WTC11 (cell line): ENCODE results near the gene AURKAIP1. TPM values are rescaled to one million over a fixed set of nuclear protein-coding genes. Genes with fewer than 3 reads are reported as not detected.

Experiments used
- ATAC-seq: fragments of 200-7000 bp; cut with Tn5 transposase; 2 replicates; pipeline ENCODE4 v1.10.0; 2021; ENCODE audit warnings: mild to moderate bottlenecking, moderate library complexity
- CTCF ChIA-PET: fragments of 300-600 bp; sonication (Branson Sonifier 250); formaldehyde crosslinking; loops from one replicate; lab custom pipeline; 2021; ENCODE audit warnings: antibody characterized with exemption; lab: Charles Lee
- POLR2A ChIA-PET: fragments of 350-600 bp; sonication (Branson Sonifier 250); formaldehyde crosslinking; loops from one replicate; lab custom pipeline; 2021; ENCODE audit warnings: antibody characterized with exemption; lab: Charles Lee
- DNase-seq: peaks from one replicate; pipeline ENCODE4 v3.0.0; 2021; ENCODE audit warnings: low spot score
- H3K27ac Mint-ChIP-seq: 2 replicates; pipeline ENCODE4 v1.8.0; 2021; ENCODE audit warnings: mixed read lengths
- H3K27me3 Mint-ChIP-seq: 2 replicates; pipeline ENCODE4 v1.8.0; 2021; ENCODE audit warnings: low read depth, mild to moderate bottlenecking, moderate library complexity, mixed read lengths
- H3K36me3 Mint-ChIP-seq: 2 replicates; pipeline ENCODE4 v1.8.0; 2021; ENCODE audit warnings: mixed read lengths
- H3K4me1 Mint-ChIP-seq: 2 replicates; pipeline ENCODE4 v1.8.0; 2022; ENCODE audit warnings: mixed read lengths
- H3K4me3 Mint-ChIP-seq: 2 replicates; pipeline ENCODE4 v1.8.0; 2021; ENCODE audit warnings: mild to moderate bottlenecking, moderate library complexity, mixed read lengths
- H3K9me3 Mint-ChIP-seq: 2 replicates; pipeline ENCODE4 v1.8.0; 2021; ENCODE audit warnings: mixed read lengths
- CREB1 ChIP-seq: sonication (generic); formaldehyde crosslinking; IDR thresholded peaks from 2 replicates; pipeline ENCODE4 v1.8.0; 2023; ENCODE audit warnings: mild to moderate bottlenecking, missing genetic modification reagents
- ELF4 ChIP-seq: sonication (generic); formaldehyde crosslinking; IDR thresholded peaks from 2 replicates; pipeline ENCODE4 v1.8.1; 2022; ENCODE audit warnings: low read depth, mild to moderate bottlenecking, moderate library complexity, missing genetic modification reagents
- HMGA2 ChIP-seq: fragments of 250-450 bp; sonication (Bioruptor Pico); IDR thresholded peaks from 2 replicates; pipeline ENCODE4 v1.4.0; 2021; ENCODE audit warnings: mild to moderate bottlenecking, moderate library complexity
- JUN ChIP-seq: sonication (generic); formaldehyde crosslinking; IDR thresholded peaks from 2 replicates; pipeline ENCODE4 v1.8.0; 2023; ENCODE audit warnings: mild to moderate bottlenecking, missing genetic modification reagents
- NFE2L1 ChIP-seq: sonication (generic); formaldehyde crosslinking; IDR thresholded peaks from 2 replicates; pipeline ENCODE4 v1.8.1; 2023; ENCODE audit warnings: missing genetic modification reagents
- SMAD3 ChIP-seq: sonication (generic); formaldehyde crosslinking; IDR thresholded peaks from 2 replicates; pipeline ENCODE4 v1.8.0; 2022; ENCODE audit warnings: missing genetic modification reagents, mild to moderate bottlenecking, borderline replicate concordance
- total RNA-seq: library from RNA; stranded (reverse); gene quantifications from 3 replicates; pipeline ENCODE4 v1.2.3, GENCODE V29; 2021
- TF ChIP-seq, protein P1 (sequence below): sonication (generic); formaldehyde crosslinking; IDR thresholded peaks from 2 replicates; pipeline ENCODE4 v1.8.0; 2023; ENCODE audit warnings: missing genetic modification reagents, mild to moderate bottlenecking, borderline replicate concordance
- TF ChIP-seq, protein P2 (sequence below): sonication (generic); formaldehyde crosslinking; IDR thresholded peaks from 2 replicates; pipeline ENCODE4 v1.8.1; 2022; ENCODE audit warnings: low read depth, missing genetic modification reagents, borderline replicate concordance
- TF ChIP-seq, protein P3 (sequence below): fragments of 250-450 bp; sonication (Bioruptor Pico); IDR thresholded peaks from 2 replicates; pipeline ENCODE4 v1.9.0; 2021; ENCODE audit warnings: mild to moderate bottlenecking, borderline replicate concordance
- TF ChIP-seq, protein P4 (sequence below): fragments of 250-450 bp; sonication (Bioruptor Pico); IDR thresholded peaks from 2 replicates; pipeline ENCODE4 v1.9.0; 2021; ENCODE audit warnings: mild to moderate bottlenecking
- TF ChIP-seq, protein P5 (sequence below): sonication (generic); formaldehyde crosslinking; IDR thresholded peaks from 2 replicates; pipeline ENCODE4 v1.8.1; 2022; ENCODE audit warnings: low read depth, mild to moderate bottlenecking, moderate library complexity, missing genetic modification reagents, borderline replicate concordance

The AURKAIP1 gene
- total RNA-seq, 1 experiment from 2014 or later = 268 TPM

DNA sequence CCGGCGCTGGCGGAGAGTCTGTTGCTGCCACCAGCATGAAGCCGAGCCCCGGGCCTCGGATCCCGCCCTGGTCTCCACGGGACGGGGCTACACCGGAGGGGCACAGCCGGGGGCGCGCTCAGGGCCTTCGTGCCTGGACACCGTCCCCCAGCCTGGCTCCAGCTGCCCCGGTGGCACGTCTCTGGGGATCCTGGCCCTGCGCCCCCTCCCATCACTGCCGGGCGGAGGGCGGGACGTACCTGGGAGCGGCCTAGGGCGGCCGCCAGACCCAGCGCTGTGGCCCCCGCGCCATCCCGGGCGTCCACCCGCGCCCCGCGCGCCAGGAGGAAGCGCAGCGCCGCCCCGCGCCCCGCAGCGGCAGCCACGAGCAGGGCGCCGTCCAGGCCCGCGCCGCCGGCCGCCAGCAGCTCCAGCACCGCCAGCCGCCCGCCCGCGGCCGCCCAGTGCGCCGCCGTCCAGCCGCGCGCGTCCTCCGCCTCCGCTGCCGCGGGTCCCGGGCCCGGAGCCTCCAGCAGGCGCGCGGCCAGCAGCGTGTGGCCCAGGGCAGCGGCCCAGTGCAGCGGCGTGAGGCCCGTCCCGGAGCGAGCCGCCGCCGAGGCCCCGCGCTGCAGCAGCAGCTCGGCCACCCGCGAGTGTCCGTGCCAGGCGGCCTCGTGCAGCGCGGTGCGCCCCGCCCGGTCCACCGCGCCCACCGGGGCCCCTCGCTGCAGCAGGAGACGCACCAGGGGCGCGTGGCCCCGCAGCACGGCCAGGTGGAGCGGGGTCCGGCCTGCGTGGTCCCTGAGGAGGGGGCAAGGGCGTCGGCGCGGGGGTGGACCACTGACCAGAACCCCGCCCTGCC, 45.0 kb upstream of the AURKAIP1 start:
- ATAC-seq = peak; percentile 57
- TF ChIP-seq NFE2L1 (no peak), CREB1 (CRISPR knock-in tag) (no peak)
- TF ChIP-seq, all 79 proteins: peak for 0
- H3K4me1 Mint-ChIP-seq = peaks cover 33% of the 10 kb centered on the region
- no peaks in the 10 kb centered on the region for H3K9me3 Mint-ChIP-seq
- DNase-seq = peak; percentile 52
- no peak overlapping the region for H3K4me3 Mint-ChIP-seq
- H3K27me3 Mint-ChIP-seq = peaks cover 2% of the 10 kb centered on the region; the same call in 1 of the 2 replicates
- no peaks in the 10 kb centered on the region for H3K36me3 Mint-ChIP-seq
- H3K27ac Mint-ChIP-seq = 0 out of 2 replicates have a peak overlapping the region, but pooled peaks have one; percentile 70
- ChIA-PET POLR2A (interaction anchor here (1.5 kb wide), 1 partner anchor 11 kb away, joined by 5 read pairs; no protein-coding TSS in a partner anchor), CTCF (interaction anchor here (0.6 to 1.6 kb wide), 5 partner anchors 9 to 26 kb away, joined by 3 to 6 read pairs (median 5); no protein-coding TSS in a partner anchor)

DNA sequence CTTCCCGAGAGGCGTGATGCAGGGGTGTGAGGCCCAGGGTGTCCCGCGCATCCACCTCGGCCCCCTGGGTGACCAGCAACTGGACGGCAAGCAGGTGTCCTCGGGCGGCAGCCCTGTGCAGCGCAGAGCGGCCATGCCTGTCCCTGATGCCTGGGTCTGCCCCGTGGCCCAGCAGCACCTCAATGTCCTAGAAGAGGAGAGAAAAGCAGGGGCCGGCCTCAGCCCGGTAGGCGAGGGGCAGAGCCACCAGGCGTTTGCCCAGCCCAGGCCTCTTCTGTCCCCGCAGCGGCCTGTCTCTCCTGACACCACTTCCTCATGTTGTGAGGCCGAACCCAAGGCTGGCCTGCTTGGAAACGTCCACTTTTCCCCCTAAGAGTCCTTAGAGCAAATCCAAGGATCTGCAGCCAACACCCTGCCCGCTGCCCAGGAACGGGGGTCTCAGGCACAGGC, 44.4 kb upstream of the AURKAIP1 start:
- POLR2A ChIA-PET = interaction anchor here (1.5 kb wide), 1 partner anchor 11 kb away, joined by 5 read pairs; no protein-coding TSS in a partner anchor
- peaks cover 32% of the 10 kb centered on the region for H3K4me1 Mint-ChIP-seq
- H3K27ac Mint-ChIP-seq = 0 out of 2 replicates have a peak overlapping the region, but pooled peaks have one; percentile 70
- H3K36me3 Mint-ChIP-seq = no peaks in the 10 kb centered on the region
- no peak for ATAC-seq
- H3K27me3 Mint-ChIP-seq = peaks cover 2% of the 10 kb centered on the region; the same call in 1 of the 2 replicates
- H3K4me3 Mint-ChIP-seq = no peak overlapping the region
- CTCF ChIA-PET = interaction anchor here (0.6 to 1.6 kb wide), 2 partner anchors 14 to 25 kb away, joined by 5 read pairs; no protein-coding TSS in a partner anchor
- H3K9me3 Mint-ChIP-seq = no peaks in the 10 kb centered on the region
- no peak for DNase-seq
- TF ChIP-seq HMGA2 (CRISPR knock-in tag) (no peak), JUN (no peak), ELF4 (no peak), SMAD3 (CRISPR knock-in tag) (no peak)
- TF ChIP-seq, protein P1, sequence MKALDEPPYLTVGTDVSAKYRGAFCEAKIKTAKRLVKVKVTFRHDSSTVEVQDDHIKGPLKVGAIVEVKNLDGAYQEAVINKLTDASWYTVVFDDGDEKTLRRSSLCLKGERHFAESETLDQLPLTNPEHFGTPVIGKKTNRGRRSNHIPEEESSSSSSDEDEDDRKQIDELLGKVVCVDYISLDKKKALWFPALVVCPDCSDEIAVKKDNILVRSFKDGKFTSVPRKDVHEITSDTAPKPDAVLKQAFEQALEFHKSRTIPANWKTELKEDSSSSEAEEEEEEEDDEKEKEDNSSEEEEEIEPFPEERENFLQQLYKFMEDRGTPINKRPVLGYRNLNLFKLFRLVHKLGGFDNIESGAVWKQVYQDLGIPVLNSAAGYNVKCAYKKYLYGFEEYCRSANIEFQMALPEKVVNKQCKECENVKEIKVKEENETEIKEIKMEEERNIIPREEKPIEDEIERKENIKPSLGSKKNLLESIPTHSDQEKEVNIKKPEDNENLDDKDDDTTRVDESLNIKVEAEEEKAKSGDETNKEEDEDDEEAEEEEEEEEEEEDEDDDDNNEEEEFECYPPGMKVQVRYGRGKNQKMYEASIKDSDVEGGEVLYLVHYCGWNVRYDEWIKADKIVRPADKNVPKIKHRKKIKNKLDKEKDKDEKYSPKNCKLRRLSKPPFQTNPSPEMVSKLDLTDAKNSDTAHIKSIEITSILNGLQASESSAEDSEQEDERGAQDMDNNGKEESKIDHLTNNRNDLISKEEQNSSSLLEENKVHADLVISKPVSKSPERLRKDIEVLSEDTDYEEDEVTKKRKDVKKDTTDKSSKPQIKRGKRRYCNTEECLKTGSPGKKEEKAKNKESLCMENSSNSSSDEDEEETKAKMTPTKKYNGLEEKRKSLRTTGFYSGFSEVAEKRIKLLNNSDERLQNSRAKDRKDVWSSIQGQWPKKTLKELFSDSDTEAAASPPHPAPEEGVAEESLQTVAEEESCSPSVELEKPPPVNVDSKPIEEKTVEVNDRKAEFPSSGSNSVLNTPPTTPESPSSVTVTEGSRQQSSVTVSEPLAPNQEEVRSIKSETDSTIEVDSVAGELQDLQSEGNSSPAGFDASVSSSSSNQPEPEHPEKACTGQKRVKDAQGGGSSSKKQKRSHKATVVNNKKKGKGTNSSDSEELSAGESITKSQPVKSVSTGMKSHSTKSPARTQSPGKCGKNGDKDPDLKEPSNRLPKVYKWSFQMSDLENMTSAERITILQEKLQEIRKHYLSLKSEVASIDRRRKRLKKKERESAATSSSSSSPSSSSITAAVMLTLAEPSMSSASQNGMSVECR (CRISPR knock-in tag) = no peak
- TF ChIP-seq, protein P2, sequence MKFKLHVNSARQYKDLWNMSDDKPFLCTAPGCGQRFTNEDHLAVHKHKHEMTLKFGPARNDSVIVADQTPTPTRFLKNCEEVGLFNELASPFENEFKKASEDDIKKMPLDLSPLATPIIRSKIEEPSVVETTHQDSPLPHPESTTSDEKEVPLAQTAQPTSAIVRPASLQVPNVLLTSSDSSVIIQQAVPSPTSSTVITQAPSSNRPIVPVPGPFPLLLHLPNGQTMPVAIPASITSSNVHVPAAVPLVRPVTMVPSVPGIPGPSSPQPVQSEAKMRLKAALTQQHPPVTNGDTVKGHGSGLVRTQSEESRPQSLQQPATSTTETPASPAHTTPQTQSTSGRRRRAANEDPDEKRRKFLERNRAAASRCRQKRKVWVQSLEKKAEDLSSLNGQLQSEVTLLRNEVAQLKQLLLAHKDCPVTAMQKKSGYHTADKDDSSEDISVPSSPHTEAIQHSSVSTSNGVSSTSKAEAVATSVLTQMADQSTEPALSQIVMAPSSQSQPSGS (CRISPR knock-in tag) = no peak
- TF ChIP-seq, protein P3, sequence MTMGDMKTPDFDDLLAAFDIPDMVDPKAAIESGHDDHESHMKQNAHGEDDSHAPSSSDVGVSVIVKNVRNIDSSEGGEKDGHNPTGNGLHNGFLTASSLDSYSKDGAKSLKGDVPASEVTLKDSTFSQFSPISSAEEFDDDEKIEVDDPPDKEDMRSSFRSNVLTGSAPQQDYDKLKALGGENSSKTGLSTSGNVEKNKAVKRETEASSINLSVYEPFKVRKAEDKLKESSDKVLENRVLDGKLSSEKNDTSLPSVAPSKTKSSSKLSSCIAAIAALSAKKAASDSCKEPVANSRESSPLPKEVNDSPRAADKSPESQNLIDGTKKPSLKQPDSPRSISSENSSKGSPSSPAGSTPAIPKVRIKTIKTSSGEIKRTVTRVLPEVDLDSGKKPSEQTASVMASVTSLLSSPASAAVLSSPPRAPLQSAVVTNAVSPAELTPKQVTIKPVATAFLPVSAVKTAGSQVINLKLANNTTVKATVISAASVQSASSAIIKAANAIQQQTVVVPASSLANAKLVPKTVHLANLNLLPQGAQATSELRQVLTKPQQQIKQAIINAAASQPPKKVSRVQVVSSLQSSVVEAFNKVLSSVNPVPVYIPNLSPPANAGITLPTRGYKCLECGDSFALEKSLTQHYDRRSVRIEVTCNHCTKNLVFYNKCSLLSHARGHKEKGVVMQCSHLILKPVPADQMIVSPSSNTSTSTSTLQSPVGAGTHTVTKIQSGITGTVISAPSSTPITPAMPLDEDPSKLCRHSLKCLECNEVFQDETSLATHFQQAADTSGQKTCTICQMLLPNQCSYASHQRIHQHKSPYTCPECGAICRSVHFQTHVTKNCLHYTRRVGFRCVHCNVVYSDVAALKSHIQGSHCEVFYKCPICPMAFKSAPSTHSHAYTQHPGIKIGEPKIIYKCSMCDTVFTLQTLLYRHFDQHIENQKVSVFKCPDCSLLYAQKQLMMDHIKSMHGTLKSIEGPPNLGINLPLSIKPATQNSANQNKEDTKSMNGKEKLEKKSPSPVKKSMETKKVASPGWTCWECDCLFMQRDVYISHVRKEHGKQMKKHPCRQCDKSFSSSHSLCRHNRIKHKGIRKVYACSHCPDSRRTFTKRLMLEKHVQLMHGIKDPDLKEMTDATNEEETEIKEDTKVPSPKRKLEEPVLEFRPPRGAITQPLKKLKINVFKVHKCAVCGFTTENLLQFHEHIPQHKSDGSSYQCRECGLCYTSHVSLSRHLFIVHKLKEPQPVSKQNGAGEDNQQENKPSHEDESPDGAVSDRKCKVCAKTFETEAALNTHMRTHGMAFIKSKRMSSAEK (CRISPR knock-in tag) = no peak
- TF ChIP-seq, protein P4, sequence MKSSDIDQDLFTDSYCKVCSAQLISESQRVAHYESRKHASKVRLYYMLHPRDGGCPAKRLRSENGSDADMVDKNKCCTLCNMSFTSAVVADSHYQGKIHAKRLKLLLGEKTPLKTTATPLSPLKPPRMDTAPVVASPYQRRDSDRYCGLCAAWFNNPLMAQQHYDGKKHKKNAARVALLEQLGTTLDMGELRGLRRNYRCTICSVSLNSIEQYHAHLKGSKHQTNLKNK = no peak
- TF ChIP-seq, protein P5, sequence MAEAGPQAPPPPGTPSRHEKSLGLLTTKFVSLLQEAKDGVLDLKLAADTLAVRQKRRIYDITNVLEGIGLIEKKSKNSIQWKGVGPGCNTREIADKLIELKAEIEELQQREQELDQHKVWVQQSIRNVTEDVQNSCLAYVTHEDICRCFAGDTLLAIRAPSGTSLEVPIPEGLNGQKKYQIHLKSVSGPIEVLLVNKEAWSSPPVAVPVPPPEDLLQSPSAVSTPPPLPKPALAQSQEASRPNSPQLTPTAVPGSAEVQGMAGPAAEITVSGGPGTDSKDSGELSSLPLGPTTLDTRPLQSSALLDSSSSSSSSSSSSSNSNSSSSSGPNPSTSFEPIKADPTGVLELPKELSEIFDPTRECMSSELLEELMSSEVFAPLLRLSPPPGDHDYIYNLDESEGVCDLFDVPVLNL (CRISPR knock-in tag) = no peak
